ENCODE measurements around the gene MASP2. TPM values are rescaled to one million over a fixed set of nuclear protein-coding genes. Genes with fewer than 3 reads are reported as not detected.

The MASP2 gene
- total and polyA plus RNA-seq, 10 of the 15 experiments (the other 5 are each of a cell fraction or from before 2014, with no cell fraction given), result 0.04 to 0.21 (median 0.06) TPM; not detected in 7

DNA sequence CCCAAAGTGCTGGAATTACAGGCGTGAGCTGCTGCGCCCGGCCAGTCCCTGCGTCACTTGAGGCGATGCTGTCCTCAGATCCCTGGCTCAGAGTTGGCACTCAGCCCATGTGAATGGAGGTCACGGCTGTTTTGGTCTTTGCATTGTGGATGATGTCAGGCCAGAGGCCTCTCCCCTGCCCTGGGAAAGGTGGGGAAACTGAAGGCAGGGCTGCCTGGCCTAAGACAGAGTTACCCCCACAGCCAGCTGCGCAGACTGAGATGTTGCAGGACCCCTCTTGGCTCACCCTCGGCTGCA lies 821 bp downstream of the MASP2 start:
- in situ Hi-C loops (cut with MboI) (no loop called here), intact Hi-C loops (cut with micrococcal nuclease; ENCODE audit: unreplicated experiment) (no loop called here)
- CTCF ChIA-PET, result interaction anchor here (1.3 kb wide), 1 partner anchor 9 kb away, joined by 7 read pairs; no protein-coding TSS in a partner anchor
- TF ChIP-seq SREBF2 (IDR thresholded peaks at IDR 0.05; ENCODE audit: low read length), result no peak
- TF ChIP-seq SRF (IDR thresholded peaks at IDR 0.05; ENCODE audit: low read depth in 2 of 2, low read length in 2 of 2), result no peak
- TF ChIP-seq, protein P1, sequence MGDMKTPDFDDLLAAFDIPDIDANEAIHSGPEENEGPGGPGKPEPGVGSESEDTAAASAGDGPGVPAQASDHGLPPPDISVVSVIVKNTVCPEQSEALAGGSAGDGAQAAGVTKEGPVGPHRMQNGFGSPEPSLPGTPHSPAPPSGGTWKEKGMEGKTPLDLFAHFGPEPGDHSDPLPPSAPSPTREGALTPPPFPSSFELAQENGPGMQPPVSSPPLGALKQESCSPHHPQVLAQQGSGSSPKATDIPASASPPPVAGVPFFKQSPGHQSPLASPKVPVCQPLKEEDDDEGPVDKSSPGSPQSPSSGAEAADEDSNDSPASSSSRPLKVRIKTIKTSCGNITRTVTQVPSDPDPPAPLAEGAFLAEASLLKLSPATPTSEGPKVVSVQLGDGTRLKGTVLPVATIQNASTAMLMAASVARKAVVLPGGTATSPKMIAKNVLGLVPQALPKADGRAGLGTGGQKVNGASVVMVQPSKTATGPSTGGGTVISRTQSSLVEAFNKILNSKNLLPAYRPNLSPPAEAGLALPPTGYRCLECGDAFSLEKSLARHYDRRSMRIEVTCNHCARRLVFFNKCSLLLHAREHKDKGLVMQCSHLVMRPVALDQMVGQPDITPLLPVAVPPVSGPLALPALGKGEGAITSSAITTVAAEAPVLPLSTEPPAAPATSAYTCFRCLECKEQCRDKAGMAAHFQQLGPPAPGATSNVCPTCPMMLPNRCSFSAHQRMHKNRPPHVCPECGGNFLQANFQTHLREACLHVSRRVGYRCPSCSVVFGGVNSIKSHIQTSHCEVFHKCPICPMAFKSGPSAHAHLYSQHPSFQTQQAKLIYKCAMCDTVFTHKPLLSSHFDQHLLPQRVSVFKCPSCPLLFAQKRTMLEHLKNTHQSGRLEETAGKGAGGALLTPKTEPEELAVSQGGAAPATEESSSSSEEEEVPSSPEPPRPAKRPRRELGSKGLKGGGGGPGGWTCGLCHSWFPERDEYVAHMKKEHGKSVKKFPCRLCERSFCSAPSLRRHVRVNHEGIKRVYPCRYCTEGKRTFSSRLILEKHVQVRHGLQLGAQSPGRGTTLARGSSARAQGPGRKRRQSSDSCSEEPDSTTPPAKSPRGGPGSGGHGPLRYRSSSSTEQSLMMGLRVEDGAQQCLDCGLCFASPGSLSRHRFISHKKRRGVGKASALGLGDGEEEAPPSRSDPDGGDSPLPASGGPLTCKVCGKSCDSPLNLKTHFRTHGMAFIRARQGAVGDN (IDR thresholded peaks at IDR 0.05), result no peak
- TF ChIP-seq KDM1A (IDR thresholded peaks at IDR 0.05; ENCODE audit: borderline replicate concordance), result no peak
- TF ChIP-seq, protein P2, sequence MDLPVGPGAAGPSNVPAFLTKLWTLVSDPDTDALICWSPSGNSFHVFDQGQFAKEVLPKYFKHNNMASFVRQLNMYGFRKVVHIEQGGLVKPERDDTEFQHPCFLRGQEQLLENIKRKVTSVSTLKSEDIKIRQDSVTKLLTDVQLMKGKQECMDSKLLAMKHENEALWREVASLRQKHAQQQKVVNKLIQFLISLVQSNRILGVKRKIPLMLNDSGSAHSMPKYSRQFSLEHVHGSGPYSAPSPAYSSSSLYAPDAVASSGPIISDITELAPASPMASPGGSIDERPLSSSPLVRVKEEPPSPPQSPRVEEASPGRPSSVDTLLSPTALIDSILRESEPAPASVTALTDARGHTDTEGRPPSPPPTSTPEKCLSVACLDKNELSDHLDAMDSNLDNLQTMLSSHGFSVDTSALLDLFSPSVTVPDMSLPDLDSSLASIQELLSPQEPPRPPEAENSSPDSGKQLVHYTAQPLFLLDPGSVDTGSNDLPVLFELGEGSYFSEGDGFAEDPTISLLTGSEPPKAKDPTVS (IDR thresholded peaks at IDR 0.05; ENCODE audit: low read depth, low read length), result no peak
- no peak for TF ChIP-seq IKZF1 (conservative IDR thresholded peaks at IDR 0.05)
- TF ChIP-seq, protein P3, sequence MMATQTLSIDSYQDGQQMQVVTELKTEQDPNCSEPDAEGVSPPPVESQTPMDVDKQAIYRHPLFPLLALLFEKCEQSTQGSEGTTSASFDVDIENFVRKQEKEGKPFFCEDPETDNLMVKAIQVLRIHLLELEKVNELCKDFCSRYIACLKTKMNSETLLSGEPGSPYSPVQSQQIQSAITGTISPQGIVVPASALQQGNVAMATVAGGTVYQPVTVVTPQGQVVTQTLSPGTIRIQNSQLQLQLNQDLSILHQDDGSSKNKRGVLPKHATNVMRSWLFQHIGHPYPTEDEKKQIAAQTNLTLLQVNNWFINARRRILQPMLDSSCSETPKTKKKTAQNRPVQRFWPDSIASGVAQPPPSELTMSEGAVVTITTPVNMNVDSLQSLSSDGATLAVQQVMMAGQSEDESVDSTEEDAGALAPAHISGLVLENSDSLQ (IDR thresholded peaks at IDR 0.05), result no peak
- TF ChIP-seq, protein P4, sequence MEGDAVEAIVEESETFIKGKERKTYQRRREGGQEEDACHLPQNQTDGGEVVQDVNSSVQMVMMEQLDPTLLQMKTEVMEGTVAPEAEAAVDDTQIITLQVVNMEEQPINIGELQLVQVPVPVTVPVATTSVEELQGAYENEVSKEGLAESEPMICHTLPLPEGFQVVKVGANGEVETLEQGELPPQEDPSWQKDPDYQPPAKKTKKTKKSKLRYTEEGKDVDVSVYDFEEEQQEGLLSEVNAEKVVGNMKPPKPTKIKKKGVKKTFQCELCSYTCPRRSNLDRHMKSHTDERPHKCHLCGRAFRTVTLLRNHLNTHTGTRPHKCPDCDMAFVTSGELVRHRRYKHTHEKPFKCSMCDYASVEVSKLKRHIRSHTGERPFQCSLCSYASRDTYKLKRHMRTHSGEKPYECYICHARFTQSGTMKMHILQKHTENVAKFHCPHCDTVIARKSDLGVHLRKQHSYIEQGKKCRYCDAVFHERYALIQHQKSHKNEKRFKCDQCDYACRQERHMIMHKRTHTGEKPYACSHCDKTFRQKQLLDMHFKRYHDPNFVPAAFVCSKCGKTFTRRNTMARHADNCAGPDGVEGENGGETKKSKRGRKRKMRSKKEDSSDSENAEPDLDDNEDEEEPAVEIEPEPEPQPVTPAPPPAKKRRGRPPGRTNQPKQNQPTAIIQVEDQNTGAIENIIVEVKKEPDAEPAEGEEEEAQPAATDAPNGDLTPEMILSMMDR (IDR thresholded peaks at IDR 0.05 in 2 of 3, conservative IDR thresholded peaks at IDR 0.05 in 1 of 3; ENCODE audit: control insufficient read depth in 2 of 3, extremely low read depth in 1 of 3, insufficient read depth in 1 of 3, low read depth in 3 of 3, low read length in 3 of 3), result no peak
- TF ChIP-seq SIN3A (IDR thresholded peaks at IDR 0.05; ENCODE audit: low read depth, low read length), result no peak
- TF ChIP-seq RAD51 (IDR thresholded peaks at IDR 0.05), result no peak
- TF ChIP-seq STAT3 (IDR thresholded peaks at IDR 0.05; ENCODE audit: low read depth, low read length), result no peak
- TF ChIP-seq IKZF2 (IDR thresholded peaks at IDR 0.05), result no peak

More for the DNA sequence above, 821 bp downstream of the MASP2 start:
- H3K4me2 ChIP-seq (ENCODE audit: control insufficient read depth, insufficient read depth), result no peak overlapping the region
- no TSS peak for BruUV-seq (replicated peaks)
- H3K27ac ChIP-seq (ENCODE audit: control insufficient read depth, insufficient read depth), result no peak overlapping the region
- H3K9me3 ChIP-seq (replicated peaks; ENCODE audit: control insufficient read depth, insufficient read depth, low read length), result no peaks in the 10 kb centered on the region
- no peaks in the 10 kb centered on the region for H3K79me2 ChIP-seq (ENCODE audit: control insufficient read depth, insufficient read depth, low read length)
- H3K27me3 ChIP-seq (replicated peaks in 1 of 2; ENCODE audit: control insufficient read depth in 2 of 2, insufficient read depth in 2 of 2, low read length in 1 of 2), result no peaks in the 10 kb centered on the region
- H3K36me3 ChIP-seq (ENCODE audit: control insufficient read depth in 2 of 2, insufficient read depth in 2 of 2, low read length in 1 of 2), result no peaks in the 10 kb centered on the region
- 71% methylated on average over 8 of the region's 8 CpGs for WGBS (ENCODE audit: insufficient coverage, insufficient replicate concordance, low lambda C conversion rate, missing lambda C conversion rate)
- SMC1A ChIA-PET (ENCODE audit: uncharacterized antibody, unreplicated experiment), result no interaction called here
- POLR2A ChIA-PET, result no interaction called here
- no peak overlapping the region for H3K4me3 ChIP-seq
- RAD21 ChIA-PET (ENCODE audit: unreplicated experiment), result no interaction called here
- H4K20me1 ChIP-seq (ENCODE audit: control insufficient read depth, insufficient read depth), result no peaks in the 10 kb centered on the region
- H3K4me1 ChIP-seq (ENCODE audit: control insufficient read depth, insufficient read depth, low read length), result no peaks in the 10 kb centered on the region
- ATAC-seq (no peak), DNase-seq (ENCODE audit: low read depth, low spot score) (no peak), FAIRE-seq (no peak)
- no peak overlapping the region for H2AFZ ChIP-seq (ENCODE audit: control insufficient read depth, low read depth, low read length)
- no peak overlapping the region for H3K9ac ChIP-seq (ENCODE audit: control insufficient read depth, insufficient read depth, low read length)

All from GM12878 (cell line).